ENCODE measurements around the gene FBXL19.

FBXL19 gene

DNA sequence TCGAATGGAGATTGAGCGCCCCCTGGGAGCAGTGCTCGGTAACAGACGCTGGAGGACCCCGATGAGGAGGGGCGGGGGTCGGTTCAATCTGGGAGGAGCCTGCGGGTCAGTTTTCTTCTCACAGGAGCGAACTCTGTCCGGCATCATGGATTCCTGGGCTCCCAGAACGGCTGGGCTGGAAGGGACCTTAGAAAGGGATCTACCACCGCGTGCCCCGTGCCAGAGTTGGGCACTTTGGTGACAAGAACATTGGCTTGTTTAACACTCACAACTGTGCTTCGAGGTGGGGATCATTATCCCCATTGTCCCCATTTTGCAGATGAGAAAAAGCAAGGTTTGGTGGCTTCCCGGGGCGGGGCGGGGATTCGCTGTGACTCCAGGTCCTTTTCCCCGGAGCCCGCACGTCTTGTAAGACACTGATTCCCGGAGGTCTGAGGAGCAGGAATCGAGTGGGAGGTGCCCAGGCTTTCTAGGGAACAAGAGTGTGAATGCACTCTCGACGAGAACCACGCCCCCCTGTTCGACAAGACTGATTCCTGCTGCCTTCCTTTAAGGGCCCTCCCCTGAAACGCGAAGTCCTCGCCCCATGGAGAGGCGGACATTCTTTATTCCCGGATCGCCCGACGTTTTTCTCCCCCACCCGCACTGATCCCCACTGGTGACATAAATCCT is 1.5 kb upstream of the FBXL19 start (continued):
- TF ChIP-seq, protein P1, sequence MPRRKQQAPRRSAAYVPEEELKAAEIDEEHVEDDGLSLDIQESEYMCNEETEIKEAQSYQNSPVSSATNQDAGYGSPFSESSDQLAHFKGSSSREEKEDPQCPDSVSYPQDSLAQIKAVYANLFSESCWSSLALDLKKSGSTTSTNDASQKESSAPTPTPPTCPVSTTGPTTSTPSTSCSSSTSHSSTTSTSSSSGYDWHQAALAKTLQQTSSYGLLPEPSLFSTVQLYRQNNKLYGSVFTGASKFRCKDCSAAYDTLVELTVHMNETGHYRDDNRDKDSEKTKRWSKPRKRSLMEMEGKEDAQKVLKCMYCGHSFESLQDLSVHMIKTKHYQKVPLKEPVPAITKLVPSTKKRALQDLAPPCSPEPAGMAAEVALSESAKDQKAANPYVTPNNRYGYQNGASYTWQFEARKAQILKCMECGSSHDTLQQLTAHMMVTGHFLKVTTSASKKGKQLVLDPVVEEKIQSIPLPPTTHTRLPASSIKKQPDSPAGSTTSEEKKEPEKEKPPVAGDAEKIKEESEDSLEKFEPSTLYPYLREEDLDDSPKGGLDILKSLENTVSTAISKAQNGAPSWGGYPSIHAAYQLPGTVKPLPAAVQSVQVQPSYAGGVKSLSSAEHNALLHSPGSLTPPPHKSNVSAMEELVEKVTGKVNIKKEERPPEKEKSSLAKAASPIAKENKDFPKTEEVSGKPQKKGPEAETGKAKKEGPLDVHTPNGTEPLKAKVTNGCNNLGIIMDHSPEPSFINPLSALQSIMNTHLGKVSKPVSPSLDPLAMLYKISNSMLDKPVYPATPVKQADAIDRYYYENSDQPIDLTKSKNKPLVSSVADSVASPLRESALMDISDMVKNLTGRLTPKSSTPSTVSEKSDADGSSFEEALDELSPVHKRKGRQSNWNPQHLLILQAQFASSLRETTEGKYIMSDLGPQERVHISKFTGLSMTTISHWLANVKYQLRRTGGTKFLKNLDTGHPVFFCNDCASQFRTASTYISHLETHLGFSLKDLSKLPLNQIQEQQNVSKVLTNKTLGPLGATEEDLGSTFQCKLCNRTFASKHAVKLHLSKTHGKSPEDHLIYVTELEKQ (tag by site-specific recombination; IDR thresholded peaks at IDR 0.05; ENCODE audit: borderline replicate concordance), result 0 out of 2 replicates have a peak, but pooled peaks have one; percentile 5
- TF ChIP-seq ZNF302 (tag by site-specific recombination; IDR thresholded peaks at IDR 0.05; ENCODE audit: low read depth) (no peak), GFI1B (tag by site-specific recombination; IDR thresholded peaks at IDR 0.05) (peak; percentile 34; the same call in 1 of the 2 replicates), YY1 (tag by site-specific recombination; IDR thresholded peaks at IDR 0.05) (peak; percentile 28), ZNF843 (tag by site-specific recombination; IDR thresholded peaks at IDR 0.05) (no peak; the same call in none of the 2 replicates), TRIM28 (IDR thresholded peaks at IDR 0.05; ENCODE audit: borderline replicate concordance, low read length) (0 out of 2 replicates have a peak, but pooled peaks have one; percentile 28), ZNF701 (tag by site-specific recombination; IDR thresholded peaks at IDR 0.05) (no peak), ZFHX2 (tag by site-specific recombination; conservative IDR thresholded peaks at IDR 0.05) (peak; percentile 25; the same call in 1 of the 2 replicates), PRDM1 (tag by site-specific recombination; IDR thresholded peaks at IDR 0.05) (peak; percentile 95), KLF9 (tag by site-specific recombination; IDR thresholded peaks at IDR 0.05; ENCODE audit: low read depth) (peak; percentile 99), ZNF76 (tag by site-specific recombination; IDR thresholded peaks at IDR 0.05; ENCODE audit: borderline replicate concordance, low read depth) (no peak), ZNF239 (tag by site-specific recombination; IDR thresholded peaks at IDR 0.05) (0 out of 2 replicates have a peak, but pooled peaks have one; percentile 27), FEZF1 (tag by site-specific recombination; IDR thresholded peaks at IDR 0.05) (no peak), ZNF692 (tag by site-specific recombination; IDR thresholded peaks at IDR 0.05) (0 out of 2 replicates have a peak, but pooled peaks have one; percentile 42), ZNF777 (tag by site-specific recombination; IDR thresholded peaks at IDR 0.05; ENCODE audit: borderline replicate concordance) (peak; percentile 16; the same call in 1 of the 2 replicates), ZNF366 (tag by site-specific recombination; conservative IDR thresholded peaks at IDR 0.05) (peak; percentile 31), ZNF555 (tag by site-specific recombination; conservative IDR thresholded peaks at IDR 0.05) (no peak), ZNF394 (tag by site-specific recombination; IDR thresholded peaks at IDR 0.05; ENCODE audit: borderline replicate concordance) (peak; percentile 40), ZNF654 (tag by site-specific recombination; IDR thresholded peaks at IDR 0.05; ENCODE audit: low read depth) (peak; percentile 73), MZF1 (tag by site-specific recombination; IDR thresholded peaks at IDR 0.05; ENCODE audit: borderline replicate concordance) (peak; percentile 100), ZNF324 (tag by site-specific recombination; IDR thresholded peaks at IDR 0.05) (0 out of 2 replicates have a peak, but pooled peaks have one; percentile 63), ZSCAN23 (tag by site-specific recombination; IDR thresholded peaks at IDR 0.05) (0 out of 2 replicates have a peak, but pooled peaks have one; percentile 3), SCRT1 (tag by site-specific recombination; IDR thresholded peaks at IDR 0.05; ENCODE audit: borderline replicate concordance) (no peak), SP2 (tag by site-specific recombination; IDR thresholded peaks at IDR 0.05) (peak; percentile 93), ZNF404 (tag by site-specific recombination; IDR thresholded peaks at IDR 0.05) (0 out of 2 replicates have a peak, but pooled peaks have one; percentile 11), ZBTB7A (tag by site-specific recombination; IDR thresholded peaks at IDR 0.05; ENCODE audit: low read depth) (peak; percentile 50), ZNF24 (tag by site-specific recombination; IDR thresholded peaks at IDR 0.05) (peak; percentile 65), ZNF2 (tag by site-specific recombination; IDR thresholded peaks at IDR 0.05) (peak; percentile 39; the same call in 1 of the 2 replicates), ZNF785 (tag by site-specific recombination; IDR thresholded peaks at IDR 0.05) (peak; percentile 91; the same call in 1 of the 2 replicates), KLF7 (tag by site-specific recombination; IDR thresholded peaks at IDR 0.05; ENCODE audit: borderline replicate concordance) (peak; percentile 29; the same call in 1 of the 2 replicates), KLF16 (tag by site-specific recombination; IDR thresholded peaks at IDR 0.05) (0 out of 2 replicates have a peak, but pooled peaks have one; percentile 16)
- TF ChIP-seq, protein P2, sequence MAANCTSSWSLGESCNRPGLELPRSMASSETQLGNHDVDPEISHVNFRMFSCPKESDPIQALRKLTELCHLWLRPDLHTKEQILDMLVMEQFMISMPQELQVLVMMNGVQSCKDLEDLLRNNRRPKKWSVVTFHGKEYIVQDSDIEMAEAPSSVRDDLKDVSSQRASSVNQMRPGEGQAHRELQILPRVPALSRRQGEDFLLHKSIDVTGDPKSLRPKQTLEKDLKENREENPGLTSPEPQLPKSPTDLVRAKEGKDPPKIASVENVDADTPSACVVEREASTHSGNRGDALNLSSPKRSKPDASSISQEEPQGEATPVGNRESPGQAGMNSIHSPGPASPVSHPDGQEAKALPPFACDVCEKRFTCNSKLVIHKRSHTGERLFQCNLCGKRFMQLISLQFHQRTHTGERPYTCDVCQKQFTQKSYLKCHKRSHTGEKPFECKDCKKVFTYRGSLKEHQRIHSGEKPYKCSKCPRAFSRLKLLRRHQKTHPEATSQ (tag by site-specific recombination; IDR thresholded peaks at IDR 0.05), result peak; percentile 52; the same call in 1 of the 2 replicates
- TF ChIP-seq, protein P3, sequence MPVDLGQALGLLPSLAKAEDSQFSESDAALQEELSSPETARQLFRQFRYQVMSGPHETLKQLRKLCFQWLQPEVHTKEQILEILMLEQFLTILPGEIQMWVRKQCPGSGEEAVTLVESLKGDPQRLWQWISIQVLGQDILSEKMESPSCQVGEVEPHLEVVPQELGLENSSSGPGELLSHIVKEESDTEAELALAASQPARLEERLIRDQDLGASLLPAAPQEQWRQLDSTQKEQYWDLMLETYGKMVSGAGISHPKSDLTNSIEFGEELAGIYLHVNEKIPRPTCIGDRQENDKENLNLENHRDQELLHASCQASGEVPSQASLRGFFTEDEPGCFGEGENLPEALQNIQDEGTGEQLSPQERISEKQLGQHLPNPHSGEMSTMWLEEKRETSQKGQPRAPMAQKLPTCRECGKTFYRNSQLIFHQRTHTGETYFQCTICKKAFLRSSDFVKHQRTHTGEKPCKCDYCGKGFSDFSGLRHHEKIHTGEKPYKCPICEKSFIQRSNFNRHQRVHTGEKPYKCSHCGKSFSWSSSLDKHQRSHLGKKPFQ (tag by site-specific recombination; IDR thresholded peaks at IDR 0.05), result peak; percentile 87; the same call in 1 of the 2 replicates
